Liver (tissue), 9 donors: Measurements from ENCODE around the gene SPCS3. TPM values are rescaled to one million over a fixed set of nuclear protein-coding genes. Genes with fewer than 3 reads are reported as not detected.

ENCODE experiments used
- DNase-seq: peaks from one replicate; pipeline ENCODE4 v3.0.0-alpha.2; 2017; ENCODE audit warnings: low spot score
- H3K27ac ChIP-seq, 2 donors: one replicate each; pipeline ENCODE4 v1.7.0; 2013; ENCODE audit warnings: inconsistent platforms in 2 of 2, low read length in 2 of 2, control low read depth in 1 of 2, low read depth in 1 of 2, mild to moderate bottlenecking in 1 of 2
- H3K27me3 ChIP-seq, 4 donors: one replicate each; pipeline versions ENCODE4 v1.6.1 to v1.7.0; 2013; ENCODE audit warnings: low read length in 3 of 4, inconsistent platforms in 1 of 4, mild to moderate bottlenecking in 1 of 4, moderate library complexity in 1 of 4; ENCODE audit not compliant: control insufficient read depth in 4 of 4, insufficient read depth in 4 of 4
- H3K36me3 ChIP-seq, 4 donors: one replicate each; pipeline versions ENCODE4 v1.6.1 to v1.7.0; 2013; ENCODE audit warnings: low read length in 3 of 4, mild to moderate bottlenecking in 3 of 4, low read depth in 1 of 4, moderate library complexity in 1 of 4; ENCODE audit not compliant: control insufficient read depth in 4 of 4, insufficient read depth in 3 of 4
- H3K4me1 ChIP-seq, 4 donors: one replicate each; pipeline versions ENCODE4 v1.6.1 to v1.7.0; 2013; ENCODE audit warnings: low read length in 3 of 4, mild to moderate bottlenecking in 3 of 4, moderate library complexity in 1 of 4; ENCODE audit not compliant: control insufficient read depth in 4 of 4, insufficient read depth in 4 of 4
- H3K4me3 ChIP-seq, 3 donors: one replicate each; pipeline versions ENCODE4 v1.6.1 to v1.7.0; 2013; ENCODE audit warnings: low read length in 3 of 3, control low read depth in 1 of 3, low read depth in 1 of 3, mild to moderate bottlenecking in 1 of 3
- H3K9ac ChIP-seq, 2 donors: one replicate each; pipeline ENCODE4 v1.7.0; 2013; ENCODE audit warnings: low read length in 2 of 2, mild to moderate bottlenecking in 2 of 2, moderate library complexity in 2 of 2, control low read depth in 1 of 2, low read depth in 1 of 2
- H3K9me3 ChIP-seq, 4 donors: one replicate each; pipeline versions ENCODE4 v1.6.1 to v1.7.0; 2013; ENCODE audit warnings: low read length in 3 of 4; ENCODE audit not compliant: control insufficient read depth in 4 of 4
- ATF3 ChIP-seq: IDR thresholded peaks from 2 replicates; pipeline ENCODE4 v1.6.1; 2016; ENCODE audit warnings: antibody characterized with exemption
- CTCF ChIP-seq: fragments of 150-350 bp; IDR thresholded peaks from 2 replicates; pipeline ENCODE4 v1.5.1; 2017; ENCODE audit warnings: improper control_type of control experiment, low read depth, low read length; ENCODE audit not compliant: missing input control
- EGR1 ChIP-seq, 2 donors: IDR thresholded peaks; 2 replicates each; pipeline ENCODE4 v1.6.1; 2016 to 2018; ENCODE audit warnings: antibody characterized with exemption in 2 of 2, low read depth in 2 of 2
- FOXA1 ChIP-seq: IDR thresholded peaks from 2 replicates; pipeline ENCODE4 v1.6.1; 2016; ENCODE audit warnings: antibody characterized with exemption
- FOXA2 ChIP-seq: IDR thresholded peaks from 2 replicates; pipeline ENCODE4 v1.6.1; 2016; ENCODE audit warnings: antibody characterized with exemption
- GABPA ChIP-seq, 2 donors: IDR thresholded peaks in 1 of 2; conservative IDR thresholded peaks in 1 of 2; 2 replicates each; pipeline ENCODE4 v1.6.1; 2016; ENCODE audit warnings: antibody characterized with exemption in 2 of 2, mild to moderate bottlenecking in 1 of 2, moderate library complexity in 1 of 2
- HNF4A ChIP-seq, 2 donors: conservative IDR thresholded peaks; 2 replicates each; pipeline ENCODE4 v1.6.1; 2016; ENCODE audit warnings: antibody characterized with exemption in 2 of 2, mild to moderate bottlenecking in 2 of 2
- HNF4G ChIP-seq: IDR thresholded peaks from 2 replicates; pipeline ENCODE4 v1.6.1; 2016; ENCODE audit warnings: antibody characterized with exemption
- JUND ChIP-seq, 2 donors: IDR thresholded peaks; 2 replicates each; pipeline ENCODE4 v1.6.1; 2016; ENCODE audit warnings: antibody characterized with exemption in 2 of 2
- MAX ChIP-seq: IDR thresholded peaks from 2 replicates; pipeline ENCODE4 v1.6.1; 2016; ENCODE audit warnings: antibody characterized with exemption
- NR2F2 ChIP-seq: IDR thresholded peaks from 2 replicates; pipeline ENCODE4 v1.6.1; 2016; ENCODE audit warnings: antibody characterized with exemption
- RAD21 ChIP-seq, 2 donors: IDR thresholded peaks; 2 replicates each; pipeline ENCODE4 v1.6.1; 2016; ENCODE audit warnings: antibody characterized with exemption in 2 of 2, mild to moderate bottlenecking in 2 of 2
- RXRA ChIP-seq, 2 donors: IDR thresholded peaks; 2 replicates each; pipeline ENCODE4 v1.6.1; 2017 to 2018; ENCODE audit warnings: antibody characterized with exemption in 2 of 2, mild to moderate bottlenecking in 1 of 2
- SP1 ChIP-seq: IDR thresholded peaks from 2 replicates; pipeline ENCODE4 v1.6.1; 2018; ENCODE audit warnings: antibody characterized with exemption, mild to moderate bottlenecking
- TAF1 ChIP-seq: conservative IDR thresholded peaks from 2 replicates; pipeline ENCODE4 v1.6.1; 2016; ENCODE audit warnings: antibody characterized with exemption, mild to moderate bottlenecking
- YY1 ChIP-seq: IDR thresholded peaks from 2 replicates; pipeline ENCODE4 v1.6.1; 2016; ENCODE audit warnings: antibody characterized with exemption, mild to moderate bottlenecking
- ZBTB33 ChIP-seq: IDR thresholded peaks from 2 replicates; pipeline ENCODE4 v1.6.1; 2016; ENCODE audit warnings: antibody characterized with exemption
- WGBS: extraction: QIAGEN DNeasy Blood & Tissue Kit; methylation state at CpG from one replicate; pipeline ENCODE4 v1.1.7; 2013; 5-methylcytosine and 5-hydroxymethylcytosine counted together
- polyA plus RNA-seq, 2 donors: library from polyadenylated mRNA; stranded (reverse) in 1 of 2; unstranded in 1 of 2; fragments of 200-250 nt in 1 of 2; fragments of >200 nt in 1 of 2; fragmentation: Nextera tagmentation in 1 of 2; extraction: Ambion mirVana in 1 of 2; gene quantifications; one replicate each; pipeline versions ENCODE4 v1.2.1 to v1.2.3, GENCODE V29; 2013 to 2015
- total RNA-seq, 2 donors: library from RNA; depleted of rRNA; stranded (reverse); fragments of >200 nt; gene quantifications; one replicate each; pipeline ENCODE4 v1.2.3, GENCODE V29; 2014
- TF ChIP-seq, protein P1 (sequence below): IDR thresholded peaks from 2 replicates; pipeline ENCODE4 v1.6.1; 2016; ENCODE audit warnings: antibody characterized with exemption, mild to moderate bottlenecking
- donor health status: healthy.
- donor health status: healthy.
- donor health status: healthy.
- donor health status: healthy.
- donor health status: healthy.

Gene SPCS3
- total and polyA plus RNA-seq, 4 donors: 54.0 to 79.4 (median 63.0) TPM

GRCh38 chr4:176333076-176333475 lies 13.3 kb downstream of the SPCS3 start:
- TF ChIP-seq SP1: no peak
- no peak for TF ChIP-seq CTCF
- TF ChIP-seq, protein P1, sequence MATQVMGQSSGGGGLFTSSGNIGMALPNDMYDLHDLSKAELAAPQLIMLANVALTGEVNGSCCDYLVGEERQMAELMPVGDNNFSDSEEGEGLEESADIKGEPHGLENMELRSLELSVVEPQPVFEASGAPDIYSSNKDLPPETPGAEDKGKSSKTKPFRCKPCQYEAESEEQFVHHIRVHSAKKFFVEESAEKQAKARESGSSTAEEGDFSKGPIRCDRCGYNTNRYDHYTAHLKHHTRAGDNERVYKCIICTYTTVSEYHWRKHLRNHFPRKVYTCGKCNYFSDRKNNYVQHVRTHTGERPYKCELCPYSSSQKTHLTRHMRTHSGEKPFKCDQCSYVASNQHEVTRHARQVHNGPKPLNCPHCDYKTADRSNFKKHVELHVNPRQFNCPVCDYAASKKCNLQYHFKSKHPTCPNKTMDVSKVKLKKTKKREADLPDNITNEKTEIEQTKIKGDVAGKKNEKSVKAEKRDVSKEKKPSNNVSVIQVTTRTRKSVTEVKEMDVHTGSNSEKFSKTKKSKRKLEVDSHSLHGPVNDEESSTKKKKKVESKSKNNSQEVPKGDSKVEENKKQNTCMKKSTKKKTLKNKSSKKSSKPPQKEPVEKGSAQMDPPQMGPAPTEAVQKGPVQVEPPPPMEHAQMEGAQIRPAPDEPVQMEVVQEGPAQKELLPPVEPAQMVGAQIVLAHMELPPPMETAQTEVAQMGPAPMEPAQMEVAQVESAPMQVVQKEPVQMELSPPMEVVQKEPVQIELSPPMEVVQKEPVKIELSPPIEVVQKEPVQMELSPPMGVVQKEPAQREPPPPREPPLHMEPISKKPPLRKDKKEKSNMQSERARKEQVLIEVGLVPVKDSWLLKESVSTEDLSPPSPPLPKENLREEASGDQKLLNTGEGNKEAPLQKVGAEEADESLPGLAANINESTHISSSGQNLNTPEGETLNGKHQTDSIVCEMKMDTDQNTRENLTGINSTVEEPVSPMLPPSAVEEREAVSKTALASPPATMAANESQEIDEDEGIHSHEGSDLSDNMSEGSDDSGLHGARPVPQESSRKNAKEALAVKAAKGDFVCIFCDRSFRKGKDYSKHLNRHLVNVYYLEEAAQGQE: no peak
- TF ChIP-seq EGR1 (IDR thresholded peaks at IDR 0.05; ENCODE audit: low read depth in 2 of 2): no peak
- no peak for TF ChIP-seq FOXA1
- TF ChIP-seq ZBTB33: no peak
- TF ChIP-seq GABPA (IDR thresholded peaks at IDR 0.05 in 1 of 2, conservative IDR thresholded peaks at IDR 0.05 in 1 of 2): no peak
- no peak for TF ChIP-seq HNF4G
- TF ChIP-seq NR2F2: no peak
- TF ChIP-seq JUND (IDR thresholded peaks at IDR 0.05): no peak
- no peak for TF ChIP-seq RAD21 (IDR thresholded peaks at IDR 0.05)
- TF ChIP-seq YY1: no peak
- Histone ChIP-seq H3K27ac (no peak overlapping the region), H3K36me3 (peaks cover 2 to 14% (median 4%) of the 10 kb centered on the region in 4 donors), H3K4me1 (no peaks in the 10 kb centered on the region), H3K27me3 (no peaks in the 10 kb centered on the region), H3K9ac (no peak overlapping the region), H3K9me3 (no peaks in the 10 kb centered on the region), H3K4me3 (no peak overlapping the region)
- 83% methylated on average over 3 of the region's 3 CpGs for WGBS
- no peak for DNase-seq

DNA sequence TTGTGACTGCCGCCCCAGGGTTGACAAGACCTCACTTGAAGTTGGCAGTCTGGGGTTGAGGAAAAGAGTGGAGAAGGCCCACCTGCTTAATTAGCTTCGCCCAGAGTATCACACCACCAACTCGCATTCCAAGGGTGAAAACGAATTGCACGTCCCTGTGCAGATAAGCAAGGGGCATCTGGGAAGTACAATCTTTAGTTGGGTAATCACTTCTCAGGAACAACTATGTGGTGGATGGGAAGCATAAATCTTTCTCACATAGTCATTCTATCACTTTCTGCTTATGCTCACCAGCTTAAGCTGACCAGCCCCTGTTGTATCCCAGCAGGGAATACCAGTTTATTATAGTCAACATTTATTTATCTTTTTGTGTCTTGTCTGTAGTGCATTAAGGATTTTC lies 14.3 kb downstream of the SPCS3 start:
- WGBS: 88% methylated on average over 5 of the region's 5 CpGs
- Histone ChIP-seq H3K4me1 (no peaks in the 10 kb centered on the region), H3K27me3 (no peaks in the 10 kb centered on the region), H3K9ac (no peak overlapping the region), H3K9me3 (no peaks in the 10 kb centered on the region), H3K27ac (no peak overlapping the region), H3K4me3 (no peak overlapping the region), H3K36me3 (peaks cover 2 to 11% (median 2%) of the 10 kb centered on the region in 4 donors)
- DNase-seq: no peak
- TF ChIP-seq HNF4G: no peak
- TF ChIP-seq GABPA (IDR thresholded peaks at IDR 0.05 in 1 of 2, conservative IDR thresholded peaks at IDR 0.05 in 1 of 2): no peak
- TF ChIP-seq MAX: no peak
- no peak for TF ChIP-seq RXRA (IDR thresholded peaks at IDR 0.05)
- no peak for TF ChIP-seq NR2F2
- TF ChIP-seq RAD21 (IDR thresholded peaks at IDR 0.05): no peak
- no peak for TF ChIP-seq TAF1
- no peak for TF ChIP-seq YY1
- no peak for TF ChIP-seq FOXA1
- no peak for TF ChIP-seq JUND (IDR thresholded peaks at IDR 0.05)
- TF ChIP-seq ZBTB33: no peak
- TF ChIP-seq EGR1 (IDR thresholded peaks at IDR 0.05; ENCODE audit: low read depth in 2 of 2): no peak
- no peak for TF ChIP-seq SP1
- no peak for TF ChIP-seq ATF3
- TF ChIP-seq, protein P1: no peak
- TF ChIP-seq FOXA2: no peak
- TF ChIP-seq HNF4A (conservative IDR thresholded peaks at IDR 0.05): no peak
